B cell (primary cell): ENCODE data around the gene BRSK2. TPM values are rescaled to one million over a fixed set of nuclear protein-coding genes. Genes with fewer than 3 reads are reported as not detected.

Source experiments
- ATAC-seq: fragments of 200-7000 bp; cut with Tn5 transposase; one replicate; pipeline ENCODE4 v1.10.0; 2021; ENCODE audit warnings: low read depth, mild to moderate bottlenecking, moderate number of reproducible peaks, moderate library complexity
- CTCF ChIA-PET: fragments of 350-600 bp; sonication (Branson Sonifier 250); formaldehyde crosslinking; loops from one replicate; lab custom pipeline; 2021; ENCODE audit warnings: antibody characterized with exemption, inconsistent platforms; lab: Charles Lee
- POLR2A ChIA-PET: fragments of 350-600 bp; sonication (Branson Sonifier 250); formaldehyde crosslinking; loops from one replicate; lab custom pipeline; 2021; ENCODE audit warnings: antibody characterized with exemption; lab: Charles Lee
- DNase-seq: peaks from one replicate; pipeline ENCODE4 v3.0.0; 2013
- H2AFZ ChIP-seq: 2 replicates; pipeline ENCODE4 v1.6.1; 2012; ENCODE audit warnings: mild to moderate bottlenecking, low read depth, low read length; ENCODE audit not compliant: insufficient read depth, poor library complexity, severe bottlenecking
- H3K27ac ChIP-seq, 2 donors: 1 replicate in 1 of 2; 2 replicates in 1 of 2; pipeline ENCODE4 v1.5.1; 2012 to 2013; ENCODE audit warnings: low read length in 2 of 2, mild to moderate bottlenecking in 2 of 2, moderate library complexity in 1 of 2
- H3K27me3 ChIP-seq, 4 experiments: fragments of 200-600 bp in 1 of 4; sonication (generic) in 1 of 4; replicated peaks in 1 of 4; 1 replicate in 2 of 4; 2 replicates in 2 of 4; pipeline versions ENCODE4 v1.6.1 to v1.7.0; 2013 to 2016; ENCODE audit warnings: low read length in 3 of 4, mild to moderate bottlenecking in 2 of 4, mixed read lengths in 1 of 4, moderate library complexity in 1 of 4; ENCODE audit not compliant: insufficient read depth in 4 of 4, control insufficient read depth in 3 of 4; ENCODE audit errors: control extremely low read depth in 1 of 4
- H3K36me3 ChIP-seq, 2 experiments: replicated peaks in 1 of 2; 1 replicate in 1 of 2; 2 replicates in 1 of 2; pipeline versions ENCODE4 v1.6.1 to v1.7.1; 2013; ENCODE audit warnings: low read length in 1 of 2; ENCODE audit not compliant: insufficient read depth in 2 of 2, control insufficient read depth in 1 of 2; ENCODE audit errors: control extremely low read depth in 1 of 2, extremely low read depth in 1 of 2
- H3K4me1 ChIP-seq, 2 donors: fragments of 200-600 bp in 1 of 2; sonication (generic) in 1 of 2; 1 replicate in 1 of 2; 2 replicates in 1 of 2; pipeline versions ENCODE4 v1.5.1 to v1.6.1; 2013 to 2017; ENCODE audit warnings: low read length in 2 of 2; ENCODE audit not compliant: control insufficient read depth in 2 of 2, insufficient read depth in 2 of 2
- H3K4me2 ChIP-seq: replicated peaks from 2 replicates; pipeline ENCODE3; 2012; ENCODE audit warnings: mild to moderate bottlenecking, low read depth, low read length; ENCODE audit not compliant: poor library complexity, severe bottlenecking
- H3K4me3 ChIP-seq, 5 experiments: fragments of 200-600 bp in 1 of 5; sonication (generic) in 1 of 5; 1 replicate in 3 of 5; 2 replicates in 2 of 5; pipeline versions ENCODE4 v1.5.1 to v1.7.0; 2011 to 2016; ENCODE audit warnings: low read length in 4 of 5, mild to moderate bottlenecking in 4 of 5, low read depth in 2 of 5, control low read depth in 1 of 5, moderate library complexity in 1 of 5; ENCODE audit not compliant: insufficient read depth in 1 of 5; ENCODE audit errors: control extremely low read depth in 1 of 5, extremely low read depth in 1 of 5
- H3K79me2 ChIP-seq: fragments of 200-600 bp; sonication (generic); one replicate; pipeline ENCODE4 v1.6.0; 2016; ENCODE audit warnings: low read length; ENCODE audit not compliant: control insufficient read depth, insufficient read depth
- H3K9ac ChIP-seq: fragments of 200-600 bp; sonication (generic); 2 replicates; pipeline ENCODE4 v1.6.1; 2017; ENCODE audit warnings: mild to moderate bottlenecking, low read length, moderate library complexity
- H3K9me3 ChIP-seq, 3 donors: one replicate each; pipeline versions ENCODE4 v1.6.1 to v1.7.1; 2013; ENCODE audit warnings: low read length in 2 of 3; ENCODE audit not compliant: control insufficient read depth in 2 of 3, insufficient read depth in 1 of 3; ENCODE audit errors: control extremely low read depth in 1 of 3
- H4K20me1 ChIP-seq: 2 replicates; pipeline ENCODE4 v1.6.0; 2012; ENCODE audit warnings: mild to moderate bottlenecking, low read length; ENCODE audit not compliant: insufficient read depth, control insufficient read depth, poor library complexity, severe bottlenecking
- H3K27ac Mint-ChIP-seq: one replicate; pipeline ENCODE4 v1.8.0; 2021; ENCODE audit warnings: mixed read lengths
- H3K27me3 Mint-ChIP-seq: one replicate; pipeline ENCODE4 v1.8.0; 2021; ENCODE audit warnings: mixed read lengths
- H3K4me1 Mint-ChIP-seq: one replicate; pipeline ENCODE4 v1.8.0; 2021; ENCODE audit warnings: mixed read lengths
- H3K4me3 Mint-ChIP-seq: one replicate; pipeline ENCODE4 v1.8.0; 2021; ENCODE audit warnings: mixed read lengths
- H3K9me3 Mint-ChIP-seq: one replicate; pipeline ENCODE4 v1.8.0; 2022; ENCODE audit warnings: mixed read lengths; ENCODE audit not compliant: insufficient read depth
- CTCF ChIP-seq: fragments of 200-600 bp; IDR thresholded peaks from one replicate; pipeline ENCODE4 v1.8.0; 2022; ENCODE audit warnings: antibody characterized with exemption, mild to moderate bottlenecking
- EZH2 ChIP-seq: IDR thresholded peaks from 2 replicates; pipeline ENCODE4 v1.6.1; 2012; ENCODE audit warnings: borderline replicate concordance, low read depth, mild to moderate bottlenecking, moderate library complexity, low read length; ENCODE audit not compliant: insufficient read depth, poor library complexity, severe bottlenecking
- WGBS: methylation state at CpG from one replicate; pipeline ENCODE4 v1.1.5; 2013; ENCODE audit warnings: missing lambda C conversion rate; ENCODE audit not compliant: insufficient coverage; 5-methylcytosine and 5-hydroxymethylcytosine counted together
- intact Hi-C: fragments of 100-400 bp; cut with micrococcal nuclease; formaldehyde crosslinking; loops from one replicate; pipeline ENCODE4 v1.10.0; 2022
- polyA plus RNA-seq: library from polyadenylated mRNA; depleted of rRNA; stranded (reverse); fragments of >200 nt; gene quantifications from 2 replicates; pipeline ENCODE4 v1.2.3, GENCODE V29; 2012
- total RNA-seq, 2 donors: library from RNA; stranded (reverse); fragments of 120-200 nt in 1 of 2; gene quantifications; 1 replicate in 1 of 2; 2 replicates in 1 of 2; pipeline versions ENCODE4 v1.2.3 to v1.2.4, GENCODE V29; 2013 to 2022

Gene BRSK2
- total and polyA plus RNA-seq, 2 donors (not counting 1 experiment from before 2014, with no cell fraction given): 0.51 to 0.79 TPM

- Histone ChIP-seq H3K4me3 (no peak overlapping the region), H4K20me1 (no peaks in the 10 kb centered on the region), H3K27ac (no peak overlapping the region), H3K79me2 (no peaks in the 10 kb centered on the region), H3K4me2 (no peak overlapping the region), H3K9me3 (no peaks in the 10 kb centered on the region), H2AFZ (no peak overlapping the region), H3K27me3 (peaks cover 0 to 7% (median 0%) of the 10 kb centered on the region in 4 experiments), H3K9ac (no peak overlapping the region), H3K4me1 (no peaks in the 10 kb centered on the region), H3K36me3 (no peaks in the 10 kb centered on the region)
- no peak for DNase-seq
- Mint-ChIP-seq H3K4me1 (no peaks in the 10 kb centered on the region), H3K27ac (no peak overlapping the region), H3K4me3 (no peak overlapping the region), H3K9me3 (no peaks in the 10 kb centered on the region), H3K27me3 (no peaks in the 10 kb centered on the region)
- intact Hi-C loops: no loop called here
- TF ChIP-seq CTCF (no peak), EZH2 (no peak)
- WGBS: 89% methylated on average over 11 of the region's 11 CpGs
- POLR2A ChIA-PET: no interaction called here
- ATAC-seq: no peak
- CTCF ChIA-PET: no interaction called here
Observed at GRCh38 chr11:1440066-1440465, 50.3 kb downstream of the BRSK2 start.

- ChIA-PET CTCF (no interaction called here), POLR2A (no interaction called here)
- Histone ChIP-seq H3K27me3 (peaks cover 0 to 7% (median 0%) of the 10 kb centered on the region in 4 experiments), H3K4me1 (no peaks in the 10 kb centered on the region), H3K9me3 (no peaks in the 10 kb centered on the region), H3K36me3 (no peaks in the 10 kb centered on the region), H3K4me2 (no peak overlapping the region), H3K27ac (no peak overlapping the region), H4K20me1 (no peaks in the 10 kb centered on the region), H3K4me3 (no peak overlapping the region), H3K9ac (no peak overlapping the region), H2AFZ (no peak overlapping the region), H3K79me2 (no peaks in the 10 kb centered on the region)
- no peaks in the 10 kb centered on the region for H3K9me3 Mint-ChIP-seq
- ATAC-seq (no peak), DNase-seq (no peak)
- no peaks in the 10 kb centered on the region for H3K27me3 Mint-ChIP-seq
- 97% methylated on average over 10 of the region's 12 CpGs for WGBS
- intact Hi-C loops: no loop called here
- no peak for TF ChIP-seq CTCF
- TF ChIP-seq EZH2: no peak
- H3K4me3 Mint-ChIP-seq: no peak overlapping the region
- H3K27ac Mint-ChIP-seq: no peak overlapping the region
- no peaks in the 10 kb centered on the region for H3K4me1 Mint-ChIP-seq
Observed at GRCh38 chr11:1440496-1440895, 50.8 kb downstream of the BRSK2 start.
